ENCODE measurements around the gene TRIM62.

The TRIM62 gene

GRCh38 chr1:33141781-33142180, 40.1 kb downstream of the TRIM62 start:
- Histone ChIP-seq H3K9ac (ENCODE audit: low read length) (no peak overlapping the region), H2BK120ac (ENCODE audit: low read depth, low read length) (no peak overlapping the region), H3K14ac (ENCODE audit: low read length in 2 of 2) (no peak overlapping the region), H4K91ac (ENCODE audit: low read length) (peak overlapping the region; percentile 35), H3K4me1 (ENCODE audit: control insufficient read depth, insufficient read depth, low read depth, low read length) (peaks cover 24% of the 10 kb centered on the region), H4K8ac (ENCODE audit: low read length) (no peak overlapping the region), H3K18ac (ENCODE audit: low read depth in 1 of 2, low read length in 2 of 2) (no peak overlapping the region), H3K23ac (ENCODE audit: low read length in 2 of 2) (no peak overlapping the region), H3K9me3 (ENCODE audit: control insufficient read depth, low read length) (no peaks in the 10 kb centered on the region), H3K36me3 (ENCODE audit: control insufficient read depth in 1 of 2, insufficient read depth in 2 of 2, low read depth in 1 of 2, low read length in 2 of 2) (peaks cover 8 to 35% of the 10 kb centered on the region in 2 experiments), H2BK12ac (ENCODE audit: low read length in 2 of 2) (peak overlapping the region; percentile 63 to 87), H3K27ac (ENCODE audit: low read length, poor library complexity, severe bottlenecking) (no peak overlapping the region), H3K4ac (ENCODE audit: low read depth in 1 of 2, low read length in 2 of 2) (no peak overlapping the region), H3K4me2 (ENCODE audit: low read length, poor library complexity, severe bottlenecking) (no peak overlapping the region), H3K27me3 (ENCODE audit: control insufficient read depth in 1 of 2, insufficient read depth in 1 of 2, low read length in 2 of 2) (peaks cover 0 to 6% of the 10 kb centered on the region in 2 experiments), H2BK5ac (ENCODE audit: low read depth, low read length, poor library complexity, severe bottlenecking) (no peak overlapping the region), H2BK15ac (ENCODE audit: low read depth, poor library complexity, severe bottlenecking) (peak overlapping the region; percentile 63), H2AFZ (ENCODE audit: low read depth, low read length) (no peak overlapping the region), H2AK5ac (ENCODE audit: low read length, severe bottlenecking) (peak overlapping the region; percentile 45), H3K79me1 (replicated peaks; ENCODE audit: low read length, poor library complexity, severe bottlenecking) (peaks cover 15% of the 10 kb centered on the region), H3K4me3 (ENCODE audit: insufficient read depth in 1 of 2, low read depth in 1 of 2, low read length in 2 of 2) (no peak overlapping the region)
- no peak for DNase-seq
- WGBS: 14% methylated on average over 1 of the region's 3 CpGs

- Histone ChIP-seq H3K79me1 (replicated peaks; ENCODE audit: low read length, poor library complexity, severe bottlenecking) (peaks cover 13% of the 10 kb centered on the region), H3K18ac (ENCODE audit: low read depth in 1 of 2, low read length in 2 of 2) (no peak overlapping the region), H3K4me1 (ENCODE audit: control insufficient read depth, insufficient read depth, low read depth, low read length) (peaks cover 24% of the 10 kb centered on the region), H3K27me3 (ENCODE audit: control insufficient read depth in 1 of 2, insufficient read depth in 1 of 2, low read length in 2 of 2) (peaks cover 0 to 6% of the 10 kb centered on the region in 2 experiments), H3K9ac (ENCODE audit: low read length) (no peak overlapping the region), H3K4me2 (ENCODE audit: low read length, poor library complexity, severe bottlenecking) (no peak overlapping the region), H3K36me3 (ENCODE audit: control insufficient read depth in 1 of 2, insufficient read depth in 2 of 2, low read depth in 1 of 2, low read length in 2 of 2) (peaks cover 2 to 30% of the 10 kb centered on the region in 2 experiments), H3K9me3 (ENCODE audit: control insufficient read depth, low read length) (no peaks in the 10 kb centered on the region), H4K8ac (ENCODE audit: low read length) (no peak overlapping the region), H2BK5ac (ENCODE audit: low read depth, low read length, poor library complexity, severe bottlenecking) (no peak overlapping the region), H4K91ac (ENCODE audit: low read length) (no peak overlapping the region), H3K4ac (ENCODE audit: low read depth in 1 of 2, low read length in 2 of 2) (no peak overlapping the region), H3K27ac (ENCODE audit: low read length, poor library complexity, severe bottlenecking) (no peak overlapping the region), H2BK12ac (ENCODE audit: low read length in 2 of 2) (no peak overlapping the region), H3K23ac (ENCODE audit: low read length in 2 of 2) (no peak overlapping the region), H2AK5ac (ENCODE audit: low read length, severe bottlenecking) (peak overlapping the region; percentile 27), H3K4me3 (ENCODE audit: insufficient read depth in 1 of 2, low read depth in 1 of 2, low read length in 2 of 2) (no peak overlapping the region), H3K14ac (ENCODE audit: low read length in 2 of 2) (no peak overlapping the region), H2AFZ (ENCODE audit: low read depth, low read length) (no peak overlapping the region), H2BK120ac (ENCODE audit: low read depth, low read length) (no peak overlapping the region), H2BK15ac (ENCODE audit: low read depth, poor library complexity, severe bottlenecking) (no peak overlapping the region)
- DNase-seq: no peak
- 90% methylated on average over 2 of the region's 2 CpGs for WGBS
Observed at GRCh38 chr1:33141216-33141615, 40.6 kb downstream of the TRIM62 start.

GRCh38 chr1:33140153-33141149, 41.4 kb downstream of the TRIM62 start:
- no peak overlapping the region for H4K8ac ChIP-seq (ENCODE audit: low read length)
- no peak overlapping the region for H3K9ac ChIP-seq (ENCODE audit: low read length)
- no peak overlapping the region for H3K14ac ChIP-seq (ENCODE audit: low read length in 2 of 2)
- 42% methylated on average over 9 of the region's 9 CpGs for WGBS
- H3K4me1 ChIP-seq (ENCODE audit: control insufficient read depth, insufficient read depth, low read depth, low read length): peaks cover 24% of the 10 kb centered on the region
- H3K36me3 ChIP-seq (ENCODE audit: control insufficient read depth in 1 of 2, insufficient read depth in 2 of 2, low read depth in 1 of 2, low read length in 2 of 2): peaks cover 0 to 22% of the 10 kb centered on the region in 2 experiments
- no peak overlapping the region for H3K4me3 ChIP-seq (ENCODE audit: insufficient read depth in 1 of 2, low read depth in 1 of 2, low read length in 2 of 2)
- no peak overlapping the region for H3K18ac ChIP-seq (ENCODE audit: low read depth in 1 of 2, low read length in 2 of 2)
- H2BK12ac ChIP-seq (ENCODE audit: low read length in 2 of 2): no peak overlapping the region
- no peak overlapping the region for H2BK5ac ChIP-seq (ENCODE audit: low read depth, low read length, poor library complexity, severe bottlenecking)
- H3K4me2 ChIP-seq (ENCODE audit: low read length, poor library complexity, severe bottlenecking): no peak overlapping the region
- no peak overlapping the region for H2AFZ ChIP-seq (ENCODE audit: low read depth, low read length)
- H3K27ac ChIP-seq (ENCODE audit: low read length, poor library complexity, severe bottlenecking): no peak overlapping the region
- no peak overlapping the region for H3K4ac ChIP-seq (ENCODE audit: low read depth in 1 of 2, low read length in 2 of 2)
- no peak overlapping the region for H4K91ac ChIP-seq (ENCODE audit: low read length)
- no peaks in the 10 kb centered on the region for H3K9me3 ChIP-seq (ENCODE audit: control insufficient read depth, low read length)
- H2BK120ac ChIP-seq (ENCODE audit: low read depth, low read length): no peak overlapping the region
- DNase-seq: peak; percentile 52
- no peak overlapping the region for H2AK5ac ChIP-seq (ENCODE audit: low read length, severe bottlenecking)
- no peak overlapping the region for H2BK15ac ChIP-seq (ENCODE audit: low read depth, poor library complexity, severe bottlenecking)
- peaks cover 0 to 6% of the 10 kb centered on the region in 2 experiments for H3K27me3 ChIP-seq (ENCODE audit: control insufficient read depth in 1 of 2, insufficient read depth in 1 of 2, low read length in 2 of 2)
- H3K79me1 ChIP-seq (replicated peaks; ENCODE audit: low read length, poor library complexity, severe bottlenecking): peaks cover 8% of the 10 kb centered on the region
- no peak overlapping the region for H3K23ac ChIP-seq (ENCODE audit: low read length in 2 of 2)

- peaks cover 5% of the 10 kb centered on the region for H3K79me1 ChIP-seq (replicated peaks; ENCODE audit: low read length, poor library complexity, severe bottlenecking)
- peak; percentile 40 for DNase-seq
- H3K23ac ChIP-seq (ENCODE audit: low read length in 2 of 2): no peak overlapping the region
- H3K4me1 ChIP-seq (ENCODE audit: control insufficient read depth, insufficient read depth, low read depth, low read length): peaks cover 17% of the 10 kb centered on the region
- H2BK120ac ChIP-seq (ENCODE audit: low read depth, low read length): no peak overlapping the region
- no peak overlapping the region for H3K4me3 ChIP-seq (ENCODE audit: insufficient read depth in 1 of 2, low read depth in 1 of 2, low read length in 2 of 2)
- no peak overlapping the region for H2BK15ac ChIP-seq (ENCODE audit: low read depth, poor library complexity, severe bottlenecking)
- no peak overlapping the region for H3K4me2 ChIP-seq (ENCODE audit: low read length, poor library complexity, severe bottlenecking)
- no peak overlapping the region for H2BK5ac ChIP-seq (ENCODE audit: low read depth, low read length, poor library complexity, severe bottlenecking)
- H3K9ac ChIP-seq (ENCODE audit: low read length): no peak overlapping the region
- H3K18ac ChIP-seq (ENCODE audit: low read depth in 1 of 2, low read length in 2 of 2): no peak overlapping the region
- H3K9me3 ChIP-seq (ENCODE audit: control insufficient read depth, low read length): no peaks in the 10 kb centered on the region
- H4K91ac ChIP-seq (ENCODE audit: low read length): no peak overlapping the region
- WGBS: 21% methylated on average over 6 of the region's 8 CpGs
- no peak overlapping the region for H2BK12ac ChIP-seq (ENCODE audit: low read length in 2 of 2)
- peaks cover 0 to 6% of the 10 kb centered on the region in 2 experiments for H3K27me3 ChIP-seq (ENCODE audit: control insufficient read depth in 1 of 2, insufficient read depth in 1 of 2, low read length in 2 of 2)
- H3K14ac ChIP-seq (ENCODE audit: low read length in 2 of 2): no peak overlapping the region
- H2AFZ ChIP-seq (ENCODE audit: low read depth, low read length): no peak overlapping the region
- H4K8ac ChIP-seq (ENCODE audit: low read length): no peak overlapping the region
- H3K4ac ChIP-seq (ENCODE audit: low read depth in 1 of 2, low read length in 2 of 2): no peak overlapping the region
- no peak overlapping the region for H2AK5ac ChIP-seq (ENCODE audit: low read length, severe bottlenecking)
- no peak overlapping the region for H3K27ac ChIP-seq (ENCODE audit: low read length, poor library complexity, severe bottlenecking)
- peaks cover 0 to 15% of the 10 kb centered on the region in 2 experiments for H3K36me3 ChIP-seq (ENCODE audit: control insufficient read depth in 1 of 2, insufficient read depth in 2 of 2, low read depth in 1 of 2, low read length in 2 of 2)
Observed at GRCh38 chr1:33137800-33138199, 44.0 kb downstream of the TRIM62 start.
